Measurements from ENCODE around the gene CXCR3.

CXCR3 gene

GRCh38 chrX:71627588-71628404 lies 9.5 kb upstream of the CXCR3 start:
- Mint-ChIP-seq H3K27me3 (no peaks in the 10 kb centered on the region), H3K36me3 (ENCODE audit: insufficient read depth) (peaks cover 8% of the 10 kb centered on the region), H3K4me1 (ENCODE audit: low read depth in 2 of 2) (peaks cover 16 to 18% of the 10 kb centered on the region in 2 donors), H3K4me3 (no peak overlapping the region), H3K27ac (no peak overlapping the region), H3K9me3 (no peaks in the 10 kb centered on the region)
- no peak for ATAC-seq (replicated peaks)
- no peak for DNase-seq

GRCh38 chrX:71626576-71626975 lies 8.3 kb upstream of the CXCR3 start:
- Mint-ChIP-seq H3K27me3 (no peaks in the 10 kb centered on the region), H3K4me1 (ENCODE audit: low read depth in 2 of 2) (peaks cover 22 to 27% of the 10 kb centered on the region in 2 donors), H3K36me3 (ENCODE audit: insufficient read depth) (peaks cover 18% of the 10 kb centered on the region), H3K9me3 (no peaks in the 10 kb centered on the region), H3K4me3 (no peak overlapping the region), H3K27ac (no peak overlapping the region)
- DNase-seq (no peak), ATAC-seq (replicated peaks) (no peak)

GRCh38 chrX:71625471-71625870 lies 7.2 kb upstream of the CXCR3 start:
- DNase-seq (no peak), ATAC-seq (replicated peaks) (no peak)
- H3K27ac Mint-ChIP-seq = no peak overlapping the region
- peaks cover 25% of the 10 kb centered on the region for H3K36me3 Mint-ChIP-seq (ENCODE audit: insufficient read depth)
- H3K9me3 Mint-ChIP-seq = no peaks in the 10 kb centered on the region
- H3K27me3 Mint-ChIP-seq = no peaks in the 10 kb centered on the region
- H3K4me1 Mint-ChIP-seq (ENCODE audit: low read depth in 2 of 2) = peaks cover 23 to 32% of the 10 kb centered on the region in 2 donors
- no peak overlapping the region for H3K4me3 Mint-ChIP-seq

GRCh38 chrX:71623714-71624113 lies 5.4 kb upstream of the CXCR3 start:
- H3K36me3 Mint-ChIP-seq (ENCODE audit: insufficient read depth) = peaks cover 31% of the 10 kb centered on the region
- peak overlapping the region; percentile 98 for H3K27ac Mint-ChIP-seq
- peaks cover 27 to 39% of the 10 kb centered on the region in 2 donors for H3K4me1 Mint-ChIP-seq (ENCODE audit: low read depth in 2 of 2)
- H3K4me3 Mint-ChIP-seq = peak overlapping the region; percentile 84 to 85
- H3K27me3 Mint-ChIP-seq = no peaks in the 10 kb centered on the region
- ATAC-seq (replicated peaks) (peak; percentile 20), DNase-seq (peak in 1 of 3 experiments; percentile 23)
- no peaks in the 10 kb centered on the region for H3K9me3 Mint-ChIP-seq

- peaks cover 32 to 44% of the 10 kb centered on the region in 2 donors for H3K4me1 Mint-ChIP-seq (ENCODE audit: low read depth in 2 of 2)
- H3K27me3 Mint-ChIP-seq = no peaks in the 10 kb centered on the region
- H3K4me3 Mint-ChIP-seq = peak overlapping the region; percentile 84 to 85
- H3K27ac Mint-ChIP-seq = peak overlapping the region; percentile 98
- DNase-seq = peak; percentile 67 to 73 (median 68)
- H3K36me3 Mint-ChIP-seq (ENCODE audit: insufficient read depth) = peaks cover 40% of the 10 kb centered on the region
- peak; percentile 72 for ATAC-seq (replicated peaks)
- no peaks in the 10 kb centered on the region for H3K9me3 Mint-ChIP-seq
Observed at GRCh38 chrX:71622576-71623450, 4.5 kb upstream of the CXCR3 start.

GRCh38 chrX:71622032-71622575 lies 3.8 kb upstream of the CXCR3 start:
- H3K4me1 Mint-ChIP-seq (ENCODE audit: low read depth in 2 of 2) = peaks cover 37 to 48% of the 10 kb centered on the region in 2 donors
- H3K27me3 Mint-ChIP-seq = no peaks in the 10 kb centered on the region
- DNase-seq (peak in 1 of 3 experiments; percentile 14), ATAC-seq (replicated peaks) (peak; percentile 3)
- H3K27ac Mint-ChIP-seq = peak overlapping the region; percentile 98
- H3K9me3 Mint-ChIP-seq = no peaks in the 10 kb centered on the region
- peak overlapping the region; percentile 84 to 85 for H3K4me3 Mint-ChIP-seq
- peaks cover 46% of the 10 kb centered on the region for H3K36me3 Mint-ChIP-seq (ENCODE audit: insufficient read depth)

- ATAC-seq (replicated peaks) = no peak
- H3K27ac Mint-ChIP-seq = peak overlapping the region; percentile 98
- DNase-seq = no peak
- H3K27me3 Mint-ChIP-seq = no peaks in the 10 kb centered on the region
- no peaks in the 10 kb centered on the region for H3K9me3 Mint-ChIP-seq
- H3K36me3 Mint-ChIP-seq (ENCODE audit: insufficient read depth) = peaks cover 51% of the 10 kb centered on the region
- peak overlapping the region; percentile 52 to 84 for H3K4me3 Mint-ChIP-seq
- H3K4me1 Mint-ChIP-seq (ENCODE audit: low read depth in 2 of 2) = peaks cover 42 to 51% of the 10 kb centered on the region in 2 donors
Observed at GRCh38 chrX:71621603-71622002, 3.3 kb upstream of the CXCR3 start.

- Mint-ChIP-seq H3K9me3 (no peaks in the 10 kb centered on the region), H3K27me3 (no peaks in the 10 kb centered on the region), H3K4me1 (ENCODE audit: low read depth in 2 of 2) (peaks cover 56 to 64% of the 10 kb centered on the region in 2 donors), H3K4me3 (peak overlapping the region; percentile 89 to 92), H3K27ac (peak overlapping the region; percentile 98), H3K36me3 (ENCODE audit: insufficient read depth) (peaks cover 65% of the 10 kb centered on the region)
- ATAC-seq (replicated peaks) = no peak
- DNase-seq = no peak
Observed at GRCh38 chrX:71619986-71620385, 1.7 kb upstream of the CXCR3 start.

- H3K9me3 Mint-ChIP-seq = no peaks in the 10 kb centered on the region
- ATAC-seq (replicated peaks) = peak; percentile 45
- peak overlapping the region; percentile 98 for H3K27ac Mint-ChIP-seq
- H3K27me3 Mint-ChIP-seq = no peaks in the 10 kb centered on the region
- peaks cover 58 to 65% of the 10 kb centered on the region in 2 donors for H3K4me1 Mint-ChIP-seq (ENCODE audit: low read depth in 2 of 2)
- peaks cover 71% of the 10 kb centered on the region for H3K36me3 Mint-ChIP-seq (ENCODE audit: insufficient read depth)
- H3K4me3 Mint-ChIP-seq = peak overlapping the region; percentile 89 to 92
- DNase-seq = peak; percentile 39 to 57 (median 41)
Observed at GRCh38 chrX:71619193-71619592, 882 bp upstream of the CXCR3 start.

GRCh38 chrX:71618787-71619186 lies 476 bp upstream of the CXCR3 start:
- Mint-ChIP-seq H3K27me3 (no peaks in the 10 kb centered on the region), H3K36me3 (ENCODE audit: insufficient read depth) (peaks cover 75% of the 10 kb centered on the region), H3K27ac (peak overlapping the region; percentile 98), H3K9me3 (no peaks in the 10 kb centered on the region), H3K4me1 (ENCODE audit: low read depth in 2 of 2) (peaks cover 57 to 63% of the 10 kb centered on the region in 2 donors), H3K4me3 (peak overlapping the region; percentile 89 to 92)
- ATAC-seq (replicated peaks) (no peak), DNase-seq (no peak)

GRCh38 chrX:71617742-71618141 lies 569 bp downstream of the CXCR3 start:
- Mint-ChIP-seq H3K9me3 (no peaks in the 10 kb centered on the region), H3K27ac (peak overlapping the region; percentile 98), H3K4me1 (ENCODE audit: low read depth in 2 of 2) (peaks cover 51 to 52% of the 10 kb centered on the region in 2 donors), H3K27me3 (no peaks in the 10 kb centered on the region), H3K36me3 (ENCODE audit: insufficient read depth) (peaks cover 68% of the 10 kb centered on the region), H3K4me3 (peak overlapping the region; percentile 89 to 92)
- DNase-seq (no peak), ATAC-seq (replicated peaks) (no peak)

- H3K27me3 Mint-ChIP-seq = no peaks in the 10 kb centered on the region
- H3K36me3 Mint-ChIP-seq (ENCODE audit: insufficient read depth) = peaks cover 61% of the 10 kb centered on the region
- peak in 1 of 3 experiments; percentile 39 for DNase-seq
- peak overlapping the region; percentile 98 for H3K27ac Mint-ChIP-seq
- H3K4me1 Mint-ChIP-seq (ENCODE audit: low read depth in 2 of 2) = peaks cover 46 to 49% of the 10 kb centered on the region in 2 donors
- H3K9me3 Mint-ChIP-seq = no peaks in the 10 kb centered on the region
- peak overlapping the region; percentile 89 to 92 for H3K4me3 Mint-ChIP-seq
- ATAC-seq (replicated peaks) = peak; percentile 34
Observed at GRCh38 chrX:71616672-71617529, 1.4 kb downstream of the CXCR3 start.

Data from effector memory CD8-positive, alpha-beta T cell (primary cell).